Hepatocyte (in vitro differentiated cells): ENCODE data around the gene CARD11. TPM values are rescaled to one million over a fixed set of nuclear protein-coding genes. Genes with fewer than 3 reads are reported as not detected.

Experiments
- DNase-seq: peaks from one replicate; pipeline ENCODE4 v3.0.0-alpha.2; 2016; ENCODE audit warnings: low spot score
- H2AFZ ChIP-seq: fragments of 200-600 bp; sonication (generic); 2 replicates; pipeline ENCODE4 v1.6.0; 2016; ENCODE audit warnings: antibody characterized with exemption, mild to moderate bottlenecking
- H3K27ac ChIP-seq: fragments of 200-600 bp; sonication (generic); 2 replicates; pipeline ENCODE4 v1.5.1; 2016; ENCODE audit warnings: mild to moderate bottlenecking
- H3K27me3 ChIP-seq: fragments of 200-600 bp; sonication (generic); 2 replicates; pipeline ENCODE4 v1.6.1; 2016
- H3K36me3 ChIP-seq: fragments of 200-600 bp; sonication (generic); replicated peaks from 2 replicates; pipeline ENCODE4 v1.5.1; 2016; ENCODE audit warnings: low read depth; ENCODE audit not compliant: insufficient read depth
- H3K4me1 ChIP-seq: fragments of 200-600 bp; sonication (generic); 2 replicates; pipeline ENCODE4 v1.5.1; 2016; ENCODE audit warnings: mild to moderate bottlenecking, moderate library complexity; ENCODE audit not compliant: insufficient read depth
- H3K4me2 ChIP-seq: fragments of 200-600 bp; sonication (generic); 2 replicates; pipeline ENCODE4 v1.6.0; 2016
- H3K4me3 ChIP-seq: fragments of 200-600 bp; sonication (generic); 2 replicates; pipeline ENCODE4 v1.5.1; 2016; ENCODE audit warnings: mild to moderate bottlenecking
- H3K79me2 ChIP-seq: fragments of 200-600 bp; sonication (generic); 2 replicates; pipeline ENCODE4 v1.6.0; 2017; ENCODE audit warnings: mild to moderate bottlenecking
- H3K9me2 ChIP-seq: fragments of 200-600 bp; sonication (generic); replicated peaks from 2 replicates; pipeline ENCODE4 v1.6.0; 2017; ENCODE audit warnings: mild to moderate bottlenecking; ENCODE audit not compliant: insufficient read depth
- H3K9me3 ChIP-seq: fragments of 200-600 bp; sonication (generic); 2 replicates; pipeline ENCODE4 v1.5.1; 2016; ENCODE audit warnings: low read depth, mild to moderate bottlenecking
- H4K20me1 ChIP-seq: fragments of 200-600 bp; sonication (generic); 2 replicates; pipeline ENCODE4 v1.6.0; 2016; ENCODE audit warnings: mild to moderate bottlenecking; ENCODE audit not compliant: insufficient read depth, poor library complexity, severe bottlenecking
- CTCF ChIP-seq: fragments of 200-600 bp; sonication (generic); IDR thresholded peaks from 2 replicates; pipeline ENCODE4 v1.5.1; 2016; ENCODE audit warnings: antibody characterized with exemption, mild to moderate bottlenecking; ENCODE audit not compliant: poor library complexity
- EZH2 ChIP-seq: fragments of 200-600 bp; sonication (generic); IDR thresholded peaks from 2 replicates; pipeline ENCODE4 v1.6.1; 2016; ENCODE audit warnings: antibody characterized with exemption, mild to moderate bottlenecking, borderline replicate concordance
- EZH2phosphoT487 ChIP-seq: fragments of 200-600 bp; sonication (generic); IDR thresholded peaks from one replicate; pipeline ENCODE4 v1.6.1; 2018; ENCODE audit warnings: antibody characterized with exemption, mild to moderate bottlenecking, low read depth, moderate library complexity; ENCODE audit not compliant: unreplicated experiment, severe bottlenecking
- WGBS: methylation state at CpG from one replicate; pipeline ENCODE4 v1.1.6; 2016; ENCODE audit warnings: low lambda C conversion rate; ENCODE audit errors: missing lambda C conversion rate; 5-methylcytosine and 5-hydroxymethylcytosine counted together
- polyA plus RNA-seq: library from polyadenylated mRNA; unstranded; fragments of >200 nt; fragmentation: Nextera tagmentation; extraction: Ambion mirVana; gene quantifications from 2 replicates; pipeline ENCODE4 v1.2.1, GENCODE V29; 2016
- total RNA-seq: library from RNA; depleted of rRNA; stranded (reverse); fragments of >200 nt; gene quantifications from 2 replicates; pipeline ENCODE4 v1.2.3, GENCODE V29; 2014

The CARD11 gene
- total and polyA plus RNA-seq, 2 experiments from 2014 or later: 9.6 to 10.9 TPM

GRCh38 chr7:3020416-3020815 is 23.3 kb downstream of the CARD11 start:
- no peaks in the 10 kb centered on the region for H3K27me3 ChIP-seq
- H3K36me3 ChIP-seq: no peaks in the 10 kb centered on the region
- WGBS: 89% methylated on average over 1 of the region's 1 CpG
- no peaks in the 10 kb centered on the region for H4K20me1 ChIP-seq
- no peaks in the 10 kb centered on the region for H3K9me3 ChIP-seq
- no peaks in the 10 kb centered on the region for H3K79me2 ChIP-seq
- H3K4me3 ChIP-seq: no peak overlapping the region
- H3K27ac ChIP-seq: no peak overlapping the region
- no peaks in the 10 kb centered on the region for H3K4me1 ChIP-seq
- no peaks in the 10 kb centered on the region for H3K9me2 ChIP-seq
- no peak overlapping the region for H3K4me2 ChIP-seq
- no peak for DNase-seq
- H2AFZ ChIP-seq: no peak overlapping the region
- TF ChIP-seq CTCF (no peak), EZH2 (no peak), EZH2phosphoT487 (no peak)

GRCh38 chr7:3019801-3020200 is 23.9 kb downstream of the CARD11 start:
- no peaks in the 10 kb centered on the region for H4K20me1 ChIP-seq
- no peaks in the 10 kb centered on the region for H3K9me3 ChIP-seq
- no peak overlapping the region for H3K4me2 ChIP-seq
- H3K36me3 ChIP-seq: no peaks in the 10 kb centered on the region
- no peak overlapping the region for H2AFZ ChIP-seq
- DNase-seq: no peak
- no peaks in the 10 kb centered on the region for H3K4me1 ChIP-seq
- no peaks in the 10 kb centered on the region for H3K9me2 ChIP-seq
- no peak overlapping the region for H3K27ac ChIP-seq
- H3K4me3 ChIP-seq: no peak overlapping the region
- WGBS: 88% methylated on average over 4 of the region's 4 CpGs
- H3K79me2 ChIP-seq: no peaks in the 10 kb centered on the region
- TF ChIP-seq EZH2 (no peak), EZH2phosphoT487 (no peak), CTCF (no peak)
- no peaks in the 10 kb centered on the region for H3K27me3 ChIP-seq

- Histone ChIP-seq H3K9me2 (no peaks in the 10 kb centered on the region), H3K4me2 (no peak overlapping the region), H3K4me3 (no peak overlapping the region), H3K9me3 (no peaks in the 10 kb centered on the region), H3K27ac (no peak overlapping the region), H3K36me3 (no peaks in the 10 kb centered on the region), H2AFZ (no peak overlapping the region), H3K27me3 (no peaks in the 10 kb centered on the region), H3K79me2 (no peaks in the 10 kb centered on the region), H4K20me1 (no peaks in the 10 kb centered on the region), H3K4me1 (no peaks in the 10 kb centered on the region)
- 92% methylated on average over 23 of the region's 23 CpGs for WGBS
- DNase-seq: no peak
- TF ChIP-seq EZH2phosphoT487 (no peak), CTCF (no peak), EZH2 (no peak)
These were observed 29.5 kb downstream of the CARD11 start for GRCh38 chr7:3013975-3014792.
